ENCODE measurements around the gene RPL23. TPM values are rescaled to one million over a fixed set of nuclear protein-coding genes. Genes with fewer than 3 reads are reported as not detected.
A peak's percentile ranks its signal among the peaks of the same experiment; 100 is the strongest.

Gene RPL23
- total and polyA plus RNA-seq, 10 of the 15 experiments (the other 5 are each of a cell fraction or from before 2014, with no cell fraction given) = 2,200 to 4,821 (median 3,043) TPM

GRCh38 chr17:38867968-38868816, 14.7 kb upstream of the RPL23 start (continued):
- TF ChIP-seq NKRF (conservative IDR thresholded peaks at IDR 0.05) = no peak; the same call in 1 of the 2 replicates
- TF ChIP-seq CTCF (IDR thresholded peaks at IDR 0.05 in 2 of 3, conservative IDR thresholded peaks at IDR 0.05 in 1 of 3; ENCODE audit: control insufficient read depth in 2 of 3, extremely low read depth in 1 of 3, insufficient read depth in 1 of 3, low read depth in 3 of 3, low read length in 3 of 3) = 0 out of 6 replicates have a peak, but pooled peaks of 1 of the 3 experiments have one; percentile 12
- TF ChIP-seq CHD2 (IDR thresholded peaks at IDR 0.05; ENCODE audit: borderline replicate concordance, low read depth, low read length) = no peak
- peak; percentile 61 for TF ChIP-seq MLLT1 (IDR thresholded peaks at IDR 0.05)
- no peak for TF ChIP-seq YBX1 (IDR thresholded peaks at IDR 0.05)
- 0 out of 2 replicates have a peak, but pooled peaks have one; percentile 30 for TF ChIP-seq EED (IDR thresholded peaks at IDR 0.05; ENCODE audit: low read depth)
- peak; percentile 33; the same call in 1 of the 2 replicates for TF ChIP-seq NR2F1 (conservative IDR thresholded peaks at IDR 0.05)
- TF ChIP-seq TCF7 (IDR thresholded peaks at IDR 0.05; ENCODE audit: borderline replicate concordance) = peak; percentile 26; the same call in 1 of the 2 replicates
- TF ChIP-seq NFXL1 (IDR thresholded peaks at IDR 0.05; ENCODE audit: borderline replicate concordance) = no peak
- TF ChIP-seq WRNIP1 (IDR thresholded peaks at IDR 0.05; ENCODE audit: borderline replicate concordance, low read depth, low read length) = 0 out of 2 replicates have a peak, but pooled peaks have one; percentile 20
- no peak for TF ChIP-seq BCL3 (IDR thresholded peaks at IDR 0.05; ENCODE audit: borderline replicate concordance, insufficient read depth, low read depth, low read length, poor library complexity, severe bottlenecking)
- no peak for TF ChIP-seq USF1 (IDR thresholded peaks at IDR 0.05; ENCODE audit: borderline replicate concordance, extremely low read length, insufficient read depth, low read depth, low read length)
- no peak for TF ChIP-seq CHD1 (IDR thresholded peaks at IDR 0.05; ENCODE audit: low read depth, low read length)
- TF ChIP-seq JUND (IDR thresholded peaks at IDR 0.05; ENCODE audit: low read depth, low read length) = no peak
- TF ChIP-seq ETV6 (conservative IDR thresholded peaks at IDR 0.05 in 1 of 2, IDR thresholded peaks at IDR 0.05 in 1 of 2; ENCODE audit: borderline replicate concordance in 1 of 2, low read depth in 1 of 2) = peak in 1 of 2 experiments; percentile 5; a peak in 1 of 4 replicates
- TF ChIP-seq NR2C1 (IDR thresholded peaks at IDR 0.05) = peak; percentile 51; the same call in 1 of the 2 replicates
- peak; percentile 66; the same call in 1 of the 2 replicates for TF ChIP-seq SMARCA5 (IDR thresholded peaks at IDR 0.05)
- no peak for TF ChIP-seq MTA2 (IDR thresholded peaks at IDR 0.05; ENCODE audit: low read depth)
- TF ChIP-seq EZH2 (IDR thresholded peaks at IDR 0.05; ENCODE audit: borderline replicate concordance, control insufficient read depth, low read depth, low read length) = no peak
- peak; percentile 3 to 26; a peak in 1 of 4 replicates for TF ChIP-seq BHLHE40 (IDR thresholded peaks at IDR 0.05; ENCODE audit: borderline replicate concordance in 1 of 2, low read depth in 2 of 2, low read length in 1 of 2)

All from GM12878 (cell line).